Mesodermal cell (in vitro differentiated cells): ENCODE results near the gene RGS14.

Source experiments
- H3K27ac ChIP-seq: 2 replicates; pipeline ENCODE4 v1.7.0; 2013; ENCODE audit warnings: mild to moderate bottlenecking, low read depth, low read length, moderate library complexity; ENCODE audit not compliant: severe bottlenecking
- H3K36me3 ChIP-seq: 2 replicates; pipeline ENCODE4 v1.7.1; 2013; ENCODE audit warnings: mild to moderate bottlenecking, low read length, moderate library complexity; ENCODE audit not compliant: control insufficient read depth, insufficient read depth
- H3K4me1 ChIP-seq: one replicate; pipeline ENCODE4 v1.7.1; 2013; ENCODE audit warnings: mild to moderate bottlenecking, low read length; ENCODE audit not compliant: insufficient read depth, control insufficient read depth, poor library complexity, severe bottlenecking
- H3K4me3 ChIP-seq: 2 replicates; pipeline ENCODE4 v1.7.0; 2013; ENCODE audit warnings: low read length, control low read depth, mild to moderate bottlenecking; ENCODE audit not compliant: insufficient read depth, poor library complexity, severe bottlenecking; ENCODE audit errors: extremely low read depth
- H3K9me3 ChIP-seq: 2 replicates; pipeline ENCODE4 v1.7.1; 2013; ENCODE audit warnings: mild to moderate bottlenecking, low read length, moderate library complexity; ENCODE audit not compliant: control insufficient read depth
- WGBS, 2 experiments: methylation state at CpG; one replicate each; pipeline ENCODE4 v1.1.5; 2013; ENCODE audit warnings: missing lambda C conversion rate in 2 of 2; ENCODE audit not compliant: insufficient coverage in 2 of 2; 5-methylcytosine and 5-hydroxymethylcytosine counted together

RGS14 gene

DNA sequence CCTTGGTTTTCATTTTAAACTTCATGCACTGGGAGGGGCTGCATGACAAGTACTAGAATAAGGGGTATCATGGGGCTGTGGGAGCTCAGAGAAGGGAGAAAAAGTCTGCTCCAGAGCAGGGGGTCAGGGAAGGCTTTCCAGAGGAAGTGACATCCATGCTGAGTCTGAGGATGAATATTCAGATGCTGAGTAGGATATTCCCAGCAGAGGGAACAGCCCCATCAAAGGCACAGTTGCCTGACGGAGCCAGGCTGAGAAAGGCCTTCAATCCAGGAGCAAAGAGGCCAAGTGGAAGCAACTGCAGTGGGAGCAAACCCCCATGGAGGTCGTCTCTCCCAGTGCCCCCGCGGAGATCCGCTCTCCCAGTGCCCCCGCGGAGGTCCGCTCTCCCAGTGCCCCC, 38.4 kb downstream of the RGS14 start:
- Histone ChIP-seq H3K9me3 (no peaks in the 10 kb centered on the region), H3K36me3 (no peaks in the 10 kb centered on the region), H3K27ac (no peak overlapping the region), H3K4me1 (no peaks in the 10 kb centered on the region), H3K4me3 (no peak overlapping the region)
- WGBS, 2 experiments, result 53 to 63% methylated on average over 3 to 4 of the region's 8 CpGs

DNA sequence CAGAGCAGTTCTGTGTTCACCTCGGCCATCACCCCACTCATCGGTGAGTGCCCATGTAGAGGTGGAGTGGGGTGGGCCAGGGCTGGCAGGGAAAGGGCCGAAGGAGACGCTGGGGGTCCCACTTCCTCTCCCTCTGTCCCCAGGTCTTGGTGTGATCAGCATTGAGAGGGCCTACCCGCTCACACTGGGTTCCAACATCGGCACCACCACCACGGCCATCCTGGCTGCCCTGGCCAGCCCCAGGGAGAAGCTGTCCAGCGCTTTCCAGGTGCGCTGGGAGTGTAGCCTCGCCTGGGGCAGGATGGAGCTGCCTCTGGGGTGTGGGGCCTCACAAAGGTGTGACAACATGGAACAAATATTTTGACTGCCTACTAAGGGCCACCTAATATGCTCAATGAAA, 39.1 kb downstream of the RGS14 start:
- no peak overlapping the region for H3K27ac ChIP-seq
- H3K9me3 ChIP-seq, result no peaks in the 10 kb centered on the region
- no peak overlapping the region for H3K4me3 ChIP-seq
- 87 to 95% methylated on average over 6 to 10 of the region's 10 CpGs for WGBS, 2 experiments
- no peaks in the 10 kb centered on the region for H3K36me3 ChIP-seq
- H3K4me1 ChIP-seq, result no peaks in the 10 kb centered on the region

DNA sequence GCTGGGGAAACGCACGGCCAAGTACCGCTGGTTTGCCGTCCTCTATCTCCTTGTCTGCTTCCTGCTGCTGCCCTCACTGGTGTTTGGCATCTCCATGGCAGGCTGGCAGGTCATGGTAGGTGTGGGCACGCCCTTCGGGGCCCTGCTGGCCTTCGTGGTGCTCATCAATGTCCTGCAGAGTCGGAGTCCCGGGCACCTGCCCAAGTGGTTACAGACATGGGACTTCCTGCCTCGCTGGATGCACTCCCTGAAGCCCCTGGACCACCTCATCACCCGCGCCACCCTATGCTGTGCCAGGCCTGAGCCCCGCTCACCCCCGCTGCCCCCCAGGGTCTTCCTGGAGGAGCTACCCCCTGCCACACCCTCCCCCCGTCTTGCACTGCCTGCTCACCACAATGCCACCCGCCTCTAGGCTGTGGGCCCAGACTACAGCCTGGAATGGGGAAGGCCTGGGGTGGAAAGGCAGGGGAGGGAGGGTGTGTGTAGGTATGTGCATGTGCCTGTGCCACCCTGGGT, 40.2 kb downstream of the RGS14 start:
- Histone ChIP-seq H3K36me3 (no peaks in the 10 kb centered on the region), H3K4me3 (no peak overlapping the region), H3K9me3 (no peaks in the 10 kb centered on the region), H3K27ac (no peak overlapping the region), H3K4me1 (peaks cover 1% of the 10 kb centered on the region)
- WGBS, 2 experiments, result 92 to 98% methylated on average over 9 to 12 of the region's 16 CpGs

DNA sequence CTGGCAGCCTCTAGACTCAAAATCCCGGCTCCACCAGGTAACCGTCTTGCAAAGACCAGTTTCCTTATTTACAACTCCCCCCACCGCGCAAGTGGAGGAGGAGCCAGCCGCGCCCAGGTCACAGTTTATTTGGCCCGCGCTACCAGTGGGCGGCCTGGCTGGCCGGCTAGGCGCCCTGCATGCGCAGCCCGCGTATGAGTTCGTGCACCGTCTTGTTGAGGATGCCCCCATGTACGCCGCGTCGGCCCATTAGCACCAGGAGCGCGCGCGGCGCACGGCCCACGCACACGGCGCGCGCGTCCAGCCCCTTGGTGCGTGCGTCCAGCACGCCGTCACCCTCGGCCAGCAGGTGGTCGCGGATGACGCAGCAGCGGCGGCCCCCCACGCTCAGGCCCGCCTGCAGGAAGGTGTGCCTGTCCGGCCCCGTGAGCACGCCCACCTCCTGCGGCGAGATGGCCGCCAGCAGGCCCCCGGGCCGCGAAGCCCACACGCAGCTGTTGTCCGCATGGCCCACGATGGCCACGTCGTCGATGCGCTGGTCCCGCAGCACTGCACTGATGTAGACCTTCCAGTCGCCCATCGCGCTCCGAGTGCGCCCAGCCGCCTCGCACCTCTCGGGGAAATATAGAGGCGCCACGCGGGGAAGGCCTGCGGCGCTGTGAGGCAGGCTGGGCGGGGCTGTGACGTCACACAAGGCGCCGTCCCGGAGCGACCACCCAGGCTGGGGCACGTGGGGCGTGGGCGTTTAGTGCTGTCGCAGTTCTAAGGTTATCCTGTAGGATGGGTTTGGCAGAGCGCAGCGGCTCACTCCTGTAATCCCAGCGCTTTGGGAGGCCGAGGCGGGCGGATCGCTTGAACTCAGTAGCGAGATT, 42.5 kb downstream of the RGS14 start, which contains the start of gene PFN3:
Gene PFN3 (minus strand): TSS at position 665 of the 872 bp plus-strand sequence. CDS start 85 bp downstream, at position 580.
- no peaks in the 10 kb centered on the region for H3K36me3 ChIP-seq
- WGBS, 2 experiments, result 61 to 72% methylated on average over 80 to 88 of the region's 92 CpGs
- H3K9me3 ChIP-seq, result no peaks in the 10 kb centered on the region
- no peak within 1 kb of the TSS for H3K27ac ChIP-seq
- no peak within 1 kb of the TSS for H3K4me3 ChIP-seq
- H3K4me1 ChIP-seq, result peaks cover 6% of the 10 kb centered on the region

DNA sequence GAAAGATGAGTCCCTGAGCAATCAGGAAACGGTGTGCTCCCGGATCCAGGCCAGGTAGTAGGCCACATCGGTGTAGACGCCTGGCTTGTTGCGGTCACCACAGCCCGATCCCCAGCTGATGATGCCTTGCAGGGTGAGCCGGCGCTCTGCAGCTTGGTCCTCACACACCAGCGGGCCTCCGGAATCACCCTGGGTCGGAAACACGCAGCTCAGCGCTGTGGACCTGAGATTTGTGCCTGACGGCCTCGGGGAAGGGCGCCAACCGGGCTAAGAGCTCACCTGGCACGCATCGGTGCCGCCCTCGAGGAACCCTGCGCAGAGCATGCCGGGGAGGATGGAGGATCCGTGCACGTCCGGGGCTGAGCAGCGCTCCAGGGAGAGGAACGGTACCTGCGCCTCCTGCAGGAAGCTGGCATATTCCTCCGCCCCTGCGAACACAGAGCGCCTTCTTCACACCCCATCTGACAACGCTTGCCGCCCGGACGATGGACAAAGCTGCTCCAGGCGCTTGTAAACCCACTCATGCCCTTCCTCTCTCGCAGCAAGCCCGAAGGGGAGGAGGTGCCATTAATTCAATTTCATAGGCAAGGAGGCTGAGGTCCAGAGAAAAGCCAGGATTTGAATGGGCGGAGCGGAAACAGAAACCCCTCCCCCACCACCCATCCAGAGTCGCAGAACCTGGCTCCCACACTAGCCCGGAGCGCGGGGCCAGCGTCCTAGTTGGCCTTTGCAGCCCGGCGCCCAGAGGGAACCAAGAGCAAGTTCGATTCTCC, 44.7 kb downstream of the RGS14 start:
- peak overlapping the region; percentile 43 for H3K4me3 ChIP-seq
- 13% methylated on average over 37 to 40 of the region's 49 CpGs for WGBS, 2 experiments
- no peaks in the 10 kb centered on the region for H3K36me3 ChIP-seq
- H3K27ac ChIP-seq, result no peak overlapping the region
- H3K9me3 ChIP-seq, result no peaks in the 10 kb centered on the region
- peaks cover 6% of the 10 kb centered on the region for H3K4me1 ChIP-seq

DNA sequence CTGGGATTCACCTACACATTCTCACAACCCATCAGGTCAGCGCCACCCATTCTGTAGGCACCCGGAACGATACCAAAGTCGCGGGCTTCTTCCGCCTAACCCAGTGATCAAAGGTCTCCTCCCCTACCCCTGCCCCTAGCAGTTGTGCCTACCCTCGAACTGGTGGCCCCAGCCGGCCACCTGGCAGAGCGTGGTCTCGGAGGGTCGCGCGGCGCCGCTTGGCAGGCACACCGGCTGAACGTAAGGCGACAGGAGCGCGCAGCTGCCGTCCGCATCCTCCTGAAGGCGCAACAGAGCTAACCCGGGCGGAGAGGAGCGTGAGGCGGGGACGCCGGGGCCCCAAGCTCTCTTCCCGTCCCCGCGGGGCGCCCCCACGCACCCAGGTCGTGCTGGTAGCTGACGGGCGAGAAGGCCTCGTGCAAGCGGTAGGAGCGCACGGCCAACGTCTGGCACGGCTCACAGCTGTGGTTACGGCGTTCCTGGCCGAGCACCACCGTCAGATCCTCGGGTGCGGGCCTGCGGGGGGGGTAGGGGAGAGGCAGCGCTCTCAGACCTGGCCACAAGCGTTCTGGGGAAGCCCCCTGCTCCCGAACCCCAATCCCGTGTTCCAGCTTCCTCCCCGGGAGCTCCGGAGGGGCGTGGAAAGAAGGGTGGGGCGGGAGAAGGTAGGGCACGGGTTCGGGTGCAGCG, 45.5 kb downstream of the RGS14 start:
- Histone ChIP-seq H3K9me3 (no peaks in the 10 kb centered on the region), H3K4me3 (peak overlapping the region; percentile 43), H3K27ac (no peak overlapping the region), H3K4me1 (peaks cover 6% of the 10 kb centered on the region), H3K36me3 (no peaks in the 10 kb centered on the region)
- WGBS, 2 experiments, result 3 to 4% methylated on average over 48 to 61 of the region's 61 CpGs

DNA sequence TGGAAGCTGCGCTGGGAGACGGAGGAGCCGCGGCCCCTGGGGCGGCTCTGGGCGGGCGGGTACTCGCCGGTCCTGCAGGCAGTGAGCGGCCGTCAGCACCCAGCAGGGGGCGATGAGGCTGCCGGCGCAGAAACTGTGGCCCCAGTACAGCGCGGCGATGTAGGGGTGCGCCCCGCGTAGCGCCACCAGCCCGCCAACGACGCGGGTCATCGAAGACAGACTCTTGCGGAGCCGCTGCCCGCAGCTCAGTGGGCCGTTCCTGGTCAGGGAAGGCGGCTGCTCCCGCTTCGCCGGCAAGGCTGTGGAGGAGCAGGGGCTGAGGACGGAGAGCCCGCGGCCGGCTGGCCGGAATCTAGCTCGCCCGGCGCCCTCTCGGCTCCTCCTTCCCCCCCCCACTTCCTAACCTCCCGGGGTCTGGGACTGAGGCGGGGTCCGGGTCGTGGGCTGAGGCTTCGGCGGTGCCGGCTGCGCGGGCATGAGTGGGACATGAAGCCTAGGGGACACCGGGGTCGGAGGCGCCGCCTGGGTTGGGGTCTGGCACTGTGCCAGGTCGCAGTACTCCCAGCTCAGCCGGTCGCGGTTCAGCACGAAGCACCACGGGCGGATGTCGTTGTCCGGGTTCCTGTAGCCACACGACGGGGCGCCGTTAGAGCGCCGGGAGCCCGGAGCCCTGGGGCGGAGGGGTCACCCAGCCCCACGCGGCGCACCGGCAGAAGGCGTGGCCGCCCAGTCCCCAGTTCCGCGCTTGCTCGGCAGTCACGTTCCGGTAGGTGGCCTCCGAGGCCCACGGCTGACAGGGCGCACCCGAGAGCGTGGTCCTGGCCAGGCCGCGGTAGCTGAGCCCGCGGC, 46.3 kb downstream of the RGS14 start:
- 2% methylated on average over 66 to 80 of the region's 93 CpGs for WGBS, 2 experiments
- no peaks in the 10 kb centered on the region for H3K36me3 ChIP-seq
- H3K27ac ChIP-seq, result no peak overlapping the region
- H3K4me1 ChIP-seq, result peaks cover 6% of the 10 kb centered on the region
- H3K4me3 ChIP-seq, result peak overlapping the region; percentile 43
- H3K9me3 ChIP-seq, result no peaks in the 10 kb centered on the region

DNA sequence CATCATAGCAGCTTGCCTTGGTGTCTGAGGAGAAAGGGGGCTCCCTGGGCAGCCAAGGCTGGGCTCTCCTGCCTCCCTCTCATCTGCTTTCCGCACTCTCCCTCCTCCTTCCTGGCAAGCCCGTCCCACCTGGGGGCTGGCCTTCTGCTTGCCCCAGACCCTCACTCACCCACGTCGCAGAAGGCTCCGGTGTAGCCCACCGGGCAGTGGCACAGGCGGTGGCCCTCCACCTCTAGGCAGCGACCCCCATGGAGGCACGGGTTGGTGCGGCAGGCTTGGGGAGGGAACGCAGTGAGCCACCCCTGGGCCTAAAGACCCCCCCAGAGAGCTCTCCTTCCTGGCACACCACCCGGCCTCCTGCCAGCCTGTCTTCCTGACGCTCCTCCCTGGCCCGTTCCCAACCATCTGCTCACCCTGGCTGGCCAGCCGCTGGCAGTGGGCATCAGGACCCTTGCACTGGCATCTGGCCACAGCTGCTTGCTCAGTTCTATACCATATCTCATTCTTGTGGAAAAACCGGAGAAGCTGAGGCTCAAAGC, 47.0 kb downstream of the RGS14 start:
- Histone ChIP-seq H3K4me1 (peaks cover 6% of the 10 kb centered on the region), H3K36me3 (no peaks in the 10 kb centered on the region), H3K9me3 (no peaks in the 10 kb centered on the region), H3K4me3 (peak overlapping the region; percentile 43), H3K27ac (no peak overlapping the region)
- 64 to 65% methylated on average over 10 to 13 of the region's 16 CpGs for WGBS, 2 experiments

DNA sequence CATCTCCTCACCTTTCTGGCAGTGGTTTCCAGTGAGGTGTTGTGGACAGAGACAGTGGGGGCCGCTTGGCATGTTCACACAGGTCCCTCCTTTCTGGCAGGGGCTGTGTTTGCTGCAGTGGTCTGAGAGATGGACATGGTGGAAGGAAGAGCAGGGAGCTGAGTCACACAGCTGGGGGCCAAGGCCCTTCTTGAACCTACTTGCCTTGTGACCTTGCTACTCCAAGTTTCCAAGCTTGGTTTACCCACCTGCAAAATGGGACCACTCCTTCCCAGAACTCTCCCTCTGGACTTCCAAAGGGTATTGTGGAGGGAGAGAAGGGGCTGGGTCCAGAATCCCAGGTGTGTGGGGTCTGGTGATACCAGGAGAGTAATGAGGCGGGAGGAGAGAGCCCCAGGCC, 47.6 kb downstream of the RGS14 start:
- H3K4me1 ChIP-seq, result peaks cover 6% of the 10 kb centered on the region
- H3K27ac ChIP-seq, result no peak overlapping the region
- WGBS, 2 experiments, result 92 to 94% methylated on average over 2 of the region's 2 CpGs
- H3K4me3 ChIP-seq, result no peak overlapping the region
- H3K9me3 ChIP-seq, result no peaks in the 10 kb centered on the region
- no peaks in the 10 kb centered on the region for H3K36me3 ChIP-seq
